Measurements from ENCODE around the gene MKRN1.

GRCh38 chr7:140455743-140456142 lies 23.6 kb downstream of the MKRN1 start:
- TF ChIP-seq, protein P1, sequence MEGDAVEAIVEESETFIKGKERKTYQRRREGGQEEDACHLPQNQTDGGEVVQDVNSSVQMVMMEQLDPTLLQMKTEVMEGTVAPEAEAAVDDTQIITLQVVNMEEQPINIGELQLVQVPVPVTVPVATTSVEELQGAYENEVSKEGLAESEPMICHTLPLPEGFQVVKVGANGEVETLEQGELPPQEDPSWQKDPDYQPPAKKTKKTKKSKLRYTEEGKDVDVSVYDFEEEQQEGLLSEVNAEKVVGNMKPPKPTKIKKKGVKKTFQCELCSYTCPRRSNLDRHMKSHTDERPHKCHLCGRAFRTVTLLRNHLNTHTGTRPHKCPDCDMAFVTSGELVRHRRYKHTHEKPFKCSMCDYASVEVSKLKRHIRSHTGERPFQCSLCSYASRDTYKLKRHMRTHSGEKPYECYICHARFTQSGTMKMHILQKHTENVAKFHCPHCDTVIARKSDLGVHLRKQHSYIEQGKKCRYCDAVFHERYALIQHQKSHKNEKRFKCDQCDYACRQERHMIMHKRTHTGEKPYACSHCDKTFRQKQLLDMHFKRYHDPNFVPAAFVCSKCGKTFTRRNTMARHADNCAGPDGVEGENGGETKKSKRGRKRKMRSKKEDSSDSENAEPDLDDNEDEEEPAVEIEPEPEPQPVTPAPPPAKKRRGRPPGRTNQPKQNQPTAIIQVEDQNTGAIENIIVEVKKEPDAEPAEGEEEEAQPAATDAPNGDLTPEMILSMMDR (IDR thresholded peaks at IDR 0.05), result no peak
- TF ChIP-seq EZH2 (IDR thresholded peaks at IDR 0.05) (no peak), EZH2phosphoT487 (IDR thresholded peaks at IDR 0.05) (no peak)

Measured in neural progenitor cell (in vitro differentiated cells).